Stimulated activated CD4-positive, alpha-beta T cell treated with anti-CD3 and anti-CD28 coated beads, Interleukin-1b, Interleukin-23, amount 100 ng/mL, for 1 hour (primary cell): ENCODE measurements around the gene NECAB3.

Experiments used
- DNase-seq, 2 donors: peaks; one replicate each; pipeline ENCODE4 v3.0.0-alpha.2; 2020; ENCODE audit warnings: low read depth in 2 of 2

Gene NECAB3

DNA sequence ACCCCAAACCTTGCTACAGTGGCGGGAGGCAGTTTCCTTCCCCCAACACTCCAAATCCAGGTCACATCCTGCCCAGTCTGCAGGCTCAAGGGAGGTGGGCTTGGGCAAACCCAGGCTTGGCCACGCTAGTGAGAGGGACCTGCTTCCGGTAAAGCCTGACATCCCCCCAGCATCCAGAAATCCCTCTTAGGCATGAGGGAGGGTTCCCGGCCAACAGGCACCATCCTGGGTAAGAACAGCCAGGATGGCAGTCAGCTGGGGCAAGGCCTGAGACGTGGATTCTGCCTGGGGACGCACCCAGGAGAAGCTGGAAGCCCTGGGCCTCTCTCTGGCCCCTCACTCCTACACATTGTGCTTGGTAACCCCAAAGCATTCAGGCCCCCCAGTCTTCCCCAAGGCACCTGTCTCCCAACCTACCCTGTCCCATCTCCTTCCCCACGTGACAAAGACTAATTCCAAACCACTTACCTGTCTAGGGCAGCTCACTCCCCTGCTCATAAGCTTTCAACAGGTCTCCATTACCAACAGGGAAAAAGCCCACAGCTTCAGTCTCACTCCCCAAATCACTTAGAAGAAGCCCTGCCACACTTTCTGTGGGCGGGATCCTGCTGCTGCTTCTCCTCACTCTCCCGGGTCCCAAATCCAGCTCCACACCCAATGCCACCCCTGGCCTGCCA lies 10.0 kb downstream of the NECAB3 start:
- no peak for DNase-seq

GRCh38 chr20:33663161-33664084 lies 10.8 kb downstream of the NECAB3 start:
- peak; percentile 51 to 63 for DNase-seq

GRCh38 chr20:33662172-33662571 lies 12.1 kb downstream of the NECAB3 start, which contains the start of gene C20orf144:
TSS of gene C20orf144 (plus strand) at chr20:33662327. CDS start at chr20:33662346, 19 bp downstream.
- DNase-seq = no peak

DNA sequence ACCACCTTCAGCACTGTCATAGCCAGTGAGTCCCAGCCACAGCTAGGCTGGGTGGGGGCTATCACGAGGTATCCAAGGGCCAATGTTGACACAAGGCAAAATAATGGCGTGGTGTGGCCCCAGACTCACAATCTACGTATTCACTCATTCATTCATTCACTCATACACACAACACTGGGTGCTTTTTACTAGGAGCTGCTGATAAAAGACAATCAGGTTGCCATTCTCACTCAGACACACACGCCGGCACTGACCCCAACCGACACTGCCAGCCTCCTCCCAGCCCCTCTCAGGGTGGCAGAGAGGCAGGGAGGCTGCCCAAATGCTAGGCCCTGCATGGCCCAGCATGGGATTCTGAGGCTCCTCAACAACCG lies 13.6 kb downstream of the NECAB3 start:
- no peak for DNase-seq

DNA sequence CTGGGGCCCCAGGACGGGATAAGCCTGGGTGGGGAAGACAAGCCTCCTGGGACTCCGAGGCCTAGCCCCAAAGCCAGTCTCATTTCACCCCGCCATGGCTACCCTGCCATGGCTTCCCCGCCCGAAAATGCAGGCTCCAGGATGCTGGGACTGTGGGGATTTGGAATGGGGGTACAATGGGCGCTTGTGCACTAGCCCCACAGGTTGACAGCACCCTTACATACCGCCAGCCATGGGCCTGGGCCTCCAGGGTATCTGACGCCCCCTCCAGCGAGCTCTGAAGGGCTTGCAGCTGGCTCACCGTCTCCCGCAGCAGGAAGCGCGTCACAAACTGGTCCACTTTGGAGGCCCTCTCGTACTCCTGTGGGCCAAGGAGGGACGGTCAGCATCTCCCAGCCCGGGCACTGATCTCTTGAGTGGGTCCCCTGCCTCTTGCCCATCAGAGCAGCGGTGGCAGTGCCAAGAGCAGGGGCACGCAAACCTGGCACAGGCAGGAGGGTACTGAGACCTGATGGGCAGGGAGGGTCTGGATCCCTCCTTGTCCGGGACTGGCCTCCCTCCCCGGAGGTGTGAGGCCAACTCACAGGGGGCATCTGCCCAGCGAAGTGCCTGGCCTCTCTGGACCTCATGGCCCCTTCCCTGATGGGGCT lies 14.1 kb downstream of the NECAB3 start:
- no peak for DNase-seq

GRCh38 chr20:33659341-33660034 lies 14.7 kb downstream of the NECAB3 start:
- no peak for DNase-seq

DNA sequence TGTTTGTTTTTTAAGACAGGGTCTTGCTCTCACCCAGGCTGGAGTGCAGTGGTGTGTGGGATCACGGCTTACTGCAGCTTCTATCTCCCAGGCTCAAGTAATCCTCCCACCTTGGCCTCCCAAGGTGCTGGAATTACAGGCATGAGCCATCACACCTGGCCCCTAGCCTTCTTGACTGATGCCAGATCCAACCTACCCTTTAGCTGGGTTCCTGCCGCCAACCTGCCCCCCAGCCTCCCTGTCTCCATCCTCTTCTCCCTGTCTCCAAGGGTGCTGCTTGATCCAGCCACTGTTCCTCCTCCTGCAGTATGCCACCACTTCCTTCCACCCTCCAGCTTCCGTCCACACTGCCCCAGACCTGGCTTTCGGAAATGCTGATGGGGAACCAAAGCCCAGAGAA lies 15.3 kb downstream of the NECAB3 start:
- no peak for DNase-seq

GRCh38 chr20:33658510-33658909 lies 15.7 kb downstream of the NECAB3 start:
- no peak for DNase-seq

DNA sequence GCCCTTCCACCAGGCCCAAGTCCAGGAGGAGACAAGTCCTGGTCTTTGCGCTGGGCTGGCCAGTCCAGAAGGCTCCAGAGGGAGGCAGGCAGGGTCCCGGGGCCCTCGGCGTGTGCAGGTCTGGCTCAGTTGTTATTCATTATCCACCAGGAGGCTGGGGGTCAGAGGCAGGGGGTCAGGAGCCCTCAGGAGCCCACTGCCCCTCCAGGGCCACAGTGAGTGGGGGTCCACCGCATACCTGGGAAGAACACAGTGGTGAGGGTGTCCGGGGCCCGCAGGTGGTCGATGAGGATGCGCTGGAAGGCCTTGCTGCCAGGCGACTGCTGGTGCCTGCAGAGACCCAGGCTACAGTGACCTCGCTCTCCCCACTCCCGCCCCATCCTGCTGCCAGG lies 16.5 kb downstream of the NECAB3 start:
- no peak for DNase-seq

- DNase-seq = no peak
Measured at GRCh38 chr20:33656783-33657703, 17.2 kb downstream of the NECAB3 start.

- DNase-seq = no peak
Measured at GRCh38 chr20:33656010-33656782, 18.0 kb downstream of the NECAB3 start.

- no peak for DNase-seq
Measured at GRCh38 chr20:33655164-33655563, 19.1 kb downstream of the NECAB3 start.

DNA sequence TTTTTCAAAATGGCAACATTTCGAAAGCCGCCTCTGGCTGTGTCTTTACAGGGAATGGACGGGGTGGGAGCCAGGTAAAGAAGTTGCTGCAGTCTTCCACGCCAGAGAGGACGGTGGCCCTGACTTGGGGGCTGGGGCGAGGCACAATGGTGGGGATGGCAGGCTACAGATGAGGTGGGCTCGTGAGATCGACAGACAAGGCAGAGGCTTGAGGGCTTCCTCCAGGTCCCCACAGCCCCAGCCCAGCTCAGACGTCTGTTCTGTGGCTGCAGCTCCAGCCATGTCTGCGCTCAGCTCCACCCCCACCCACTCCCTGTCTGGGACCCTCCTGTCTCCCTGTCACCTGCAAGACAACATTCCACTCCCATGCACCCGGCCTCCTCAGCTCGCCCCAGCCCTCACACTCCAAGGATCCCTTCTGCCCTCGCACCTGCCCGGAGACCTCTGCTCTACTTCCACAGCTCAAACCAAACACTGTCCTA lies 19.5 kb downstream of the NECAB3 start:
- no peak for DNase-seq

DNA sequence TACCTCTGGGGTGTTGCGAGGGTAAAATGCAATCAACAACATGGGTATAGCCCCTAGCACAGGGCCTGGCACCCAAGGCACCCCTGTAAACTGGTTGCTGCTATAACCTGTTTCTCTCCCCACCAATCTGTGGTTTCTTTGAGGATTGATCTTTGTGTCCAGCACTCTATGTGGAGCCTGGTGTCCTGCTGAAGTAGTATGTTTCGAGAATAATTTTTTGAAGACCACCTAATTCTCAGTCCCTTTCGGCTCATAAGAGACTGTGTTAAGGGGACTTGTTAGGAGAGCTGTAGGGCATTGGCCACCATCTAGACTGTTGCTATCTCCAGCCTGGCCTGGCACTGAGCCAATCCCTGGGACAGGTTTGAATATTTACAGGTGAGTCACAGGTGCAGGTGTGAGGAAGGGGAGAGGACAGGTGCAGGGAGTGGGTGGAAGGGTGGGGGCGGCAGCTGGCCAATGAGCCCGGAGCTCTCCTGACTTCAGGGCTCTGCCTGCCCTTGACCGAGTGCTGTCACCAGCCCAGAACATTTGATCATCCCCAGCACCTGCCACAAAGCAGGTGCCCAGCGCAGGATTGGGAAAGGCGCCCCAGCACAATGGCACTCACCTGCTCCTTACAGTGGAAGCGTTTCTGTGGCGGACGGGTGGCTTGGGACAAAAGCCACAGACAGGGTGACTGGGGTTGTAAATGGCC lies 20.2 kb downstream of the NECAB3 start:
- DNase-seq = no peak

DNA sequence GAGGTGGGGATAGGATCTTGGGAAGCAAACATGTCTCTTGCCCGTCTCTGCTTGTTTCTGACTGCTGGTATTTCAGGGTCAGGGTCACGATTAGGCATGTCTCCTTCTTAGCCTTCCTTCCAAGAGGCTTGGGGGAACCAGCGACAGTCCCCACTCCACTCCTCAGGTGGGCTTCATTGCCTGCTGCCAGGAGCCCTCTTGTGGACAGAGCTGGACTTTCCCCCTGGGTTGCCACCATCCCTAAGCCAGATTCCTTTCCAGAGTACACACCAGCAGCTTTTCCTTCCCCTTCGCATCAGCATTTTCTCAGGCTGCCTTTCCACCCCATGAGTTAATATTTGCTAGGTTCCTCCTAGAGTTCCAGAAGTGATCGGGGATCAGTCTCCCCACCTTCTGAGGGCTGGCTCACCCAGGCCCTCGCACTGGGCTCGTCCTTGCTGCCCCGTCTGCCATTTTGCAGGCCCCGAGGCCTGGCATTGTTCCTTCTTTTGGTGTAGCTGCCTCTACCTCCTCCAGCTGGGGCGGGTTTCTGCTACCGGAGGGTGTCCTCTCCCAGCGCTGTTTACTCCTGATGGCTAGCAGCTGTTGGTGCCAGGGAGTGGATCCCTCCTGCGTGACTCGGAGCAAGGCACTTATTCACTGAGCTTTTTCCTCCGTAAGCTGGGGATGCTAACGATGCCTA lies 20.9 kb downstream of the NECAB3 start:
- DNase-seq = no peak

GRCh38 chr20:33651562-33652048 lies 22.6 kb downstream of the NECAB3 start:
- DNase-seq = no peak

DNA sequence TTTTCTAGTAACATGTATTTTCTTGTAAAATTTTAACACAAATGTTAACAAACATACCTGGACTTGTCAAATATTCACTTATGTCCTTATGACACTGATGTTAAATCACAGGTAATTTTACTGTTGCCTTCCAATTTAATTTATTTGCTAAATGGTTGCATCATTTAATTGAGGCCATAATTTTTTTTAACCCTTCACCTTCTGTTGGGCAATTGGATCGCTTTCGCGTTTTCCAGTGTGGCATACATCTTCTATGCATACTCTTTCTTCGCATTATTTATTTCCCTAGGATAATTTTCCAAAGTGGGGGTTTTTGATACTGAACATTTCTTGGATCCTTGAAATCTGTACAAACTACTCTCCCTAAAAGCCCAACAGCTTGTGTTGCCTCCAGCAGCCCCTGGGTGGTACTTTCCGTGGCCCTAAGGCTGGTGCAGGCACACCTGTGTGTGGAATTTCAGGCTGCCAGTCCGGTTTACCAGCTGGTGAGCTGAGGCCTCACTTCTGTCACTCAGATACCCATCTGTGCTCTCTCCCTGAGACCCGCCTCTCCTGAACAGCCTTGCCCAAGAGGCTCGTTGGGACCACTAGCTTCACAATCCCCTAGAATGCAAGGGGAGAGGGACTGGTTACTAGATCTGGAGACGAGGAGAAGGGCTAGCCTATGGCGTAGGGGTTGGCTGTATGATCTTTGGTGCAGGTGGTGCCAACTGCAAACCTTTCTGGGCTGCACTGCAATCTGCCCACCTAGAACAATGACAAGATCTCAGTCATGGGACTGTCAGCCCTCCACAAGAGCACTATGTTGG lies 23.3 kb downstream of the NECAB3 start:
- DNase-seq = no peak
